Measurements from ENCODE around the gene UBE2R2.
"Not testable (repeated sequence)": the region's sequence is repeated elsewhere in the genome, so short reads cannot be mapped to it uniquely, and the experiment has no call there.

The UBE2R2 gene

DNA sequence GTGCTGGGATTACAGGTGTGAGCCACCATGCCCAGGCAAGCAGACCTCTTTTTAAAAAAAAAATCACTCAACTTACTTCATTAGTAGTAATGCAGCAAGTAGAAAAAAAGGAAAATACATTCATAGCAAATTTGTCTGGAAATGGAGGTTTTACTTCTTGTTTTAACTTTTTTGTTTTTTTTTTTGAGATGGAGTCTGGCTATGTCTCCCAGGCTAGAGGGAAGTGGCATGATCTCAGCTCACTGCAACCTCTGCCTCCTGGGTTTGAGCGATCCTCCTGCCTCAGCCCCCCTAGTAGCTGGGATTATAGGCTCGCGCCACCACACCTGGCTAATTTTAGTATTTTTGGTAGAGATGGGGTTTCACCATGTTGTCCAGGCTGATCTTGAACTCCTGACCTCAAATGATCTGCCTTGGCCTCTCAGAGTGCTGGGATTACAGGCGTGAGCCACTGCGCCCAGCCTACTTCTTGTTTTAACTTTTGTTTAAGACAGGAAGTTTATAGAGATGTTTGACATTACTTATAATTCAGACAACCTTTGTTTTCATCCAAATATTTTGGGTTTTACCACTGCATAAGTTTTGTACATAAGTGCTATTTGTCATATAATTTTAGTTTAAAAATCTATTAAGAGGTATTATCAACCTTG, 26.5 kb downstream of the UBE2R2 start:
- DNase-seq: peak; percentile 54 to 61

DNA sequence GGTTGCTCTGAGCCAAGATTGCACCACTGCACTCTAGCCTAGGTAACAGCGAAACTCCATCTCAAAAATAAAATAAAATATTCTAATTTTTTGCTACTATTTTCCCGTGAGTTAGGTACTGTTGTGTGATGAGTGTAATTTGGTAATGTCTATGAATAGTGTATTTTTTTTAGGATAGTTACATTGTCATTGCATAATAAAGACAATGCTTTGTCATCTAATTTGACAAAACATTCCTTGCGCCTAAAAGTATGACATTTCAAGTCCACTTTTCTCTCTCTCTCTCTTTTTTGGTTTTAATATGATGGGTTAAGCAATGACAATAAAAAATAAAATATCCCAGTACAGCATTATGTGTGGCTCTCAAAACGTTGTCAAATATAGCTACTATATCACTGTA, 29.3 kb downstream of the UBE2R2 start:
- DNase-seq: no peak

DNA sequence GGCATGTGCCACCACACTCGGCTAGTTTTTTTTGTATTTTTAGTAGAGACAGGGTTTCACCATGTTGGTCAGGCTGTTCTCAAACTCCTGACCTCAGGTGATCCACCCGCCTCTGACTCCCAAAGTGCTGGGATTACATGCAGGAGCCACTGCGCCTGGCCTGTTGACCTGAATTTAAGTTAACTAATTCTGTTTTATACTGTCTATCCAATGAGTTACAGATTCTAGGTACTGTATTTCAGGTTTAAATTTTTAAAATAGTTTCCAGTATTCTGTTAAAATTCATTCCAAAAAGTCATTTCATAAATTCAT, 30.9 kb downstream of the UBE2R2 start:
- DNase-seq: not testable (repeated sequence)

DNA sequence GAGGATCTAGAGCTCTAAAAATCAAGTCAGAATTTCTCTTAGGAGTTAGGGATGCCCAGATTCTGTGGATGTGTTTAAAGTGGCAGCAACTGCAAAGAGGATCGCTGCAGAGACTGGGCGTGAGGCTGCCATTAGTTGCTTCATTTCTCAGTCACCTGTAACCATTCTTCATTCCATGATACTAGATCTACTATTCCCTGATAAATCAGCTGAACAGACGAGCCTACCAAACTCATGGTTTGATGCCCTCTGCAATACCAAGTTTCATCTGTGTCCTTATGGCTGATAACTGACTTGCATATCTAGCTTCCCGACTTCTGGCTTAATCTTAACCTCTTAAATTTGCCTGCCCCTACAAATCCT, 33.3 kb downstream of the UBE2R2 start:
- no peak for DNase-seq

DNA sequence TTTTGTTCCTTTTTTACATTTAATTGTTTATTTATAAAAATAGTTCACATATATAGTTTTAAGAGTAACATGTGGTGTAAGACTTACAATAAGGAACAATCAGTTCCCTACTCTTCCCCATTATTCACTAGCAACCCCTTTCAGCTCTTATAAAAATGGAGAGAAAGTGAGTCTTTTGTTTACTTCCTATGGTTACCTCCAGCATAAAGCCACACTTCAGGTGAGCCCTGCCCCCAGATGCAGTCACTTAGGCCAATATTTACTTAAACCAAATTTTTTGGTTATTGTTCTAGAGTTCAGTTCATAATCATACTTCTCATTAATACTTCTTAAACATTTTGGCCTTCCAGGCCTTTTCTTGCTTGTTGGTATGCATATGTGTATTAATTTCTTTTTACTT, 33.7 kb downstream of the UBE2R2 start:
- no peak for DNase-seq

DNA sequence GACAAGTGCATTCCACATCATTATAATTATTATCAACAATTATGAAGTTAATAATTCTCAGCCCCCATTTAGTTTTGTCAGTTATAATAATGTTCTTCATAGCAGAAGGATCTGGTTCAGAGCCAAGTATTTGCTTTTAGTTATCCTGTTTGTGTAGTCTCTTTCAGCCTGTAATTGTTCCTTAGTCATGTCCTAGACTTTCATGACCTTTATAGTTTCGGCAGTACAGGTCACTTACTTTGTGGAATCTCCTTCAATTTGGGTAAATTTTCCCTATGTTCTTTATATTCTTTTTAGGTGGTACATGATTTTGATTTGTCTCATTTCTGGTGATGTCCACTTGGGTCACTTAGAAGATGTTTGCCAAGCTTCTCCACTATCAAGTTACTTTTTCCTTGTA, 34.3 kb downstream of the UBE2R2 start:
- DNase-seq: no peak

DNA sequence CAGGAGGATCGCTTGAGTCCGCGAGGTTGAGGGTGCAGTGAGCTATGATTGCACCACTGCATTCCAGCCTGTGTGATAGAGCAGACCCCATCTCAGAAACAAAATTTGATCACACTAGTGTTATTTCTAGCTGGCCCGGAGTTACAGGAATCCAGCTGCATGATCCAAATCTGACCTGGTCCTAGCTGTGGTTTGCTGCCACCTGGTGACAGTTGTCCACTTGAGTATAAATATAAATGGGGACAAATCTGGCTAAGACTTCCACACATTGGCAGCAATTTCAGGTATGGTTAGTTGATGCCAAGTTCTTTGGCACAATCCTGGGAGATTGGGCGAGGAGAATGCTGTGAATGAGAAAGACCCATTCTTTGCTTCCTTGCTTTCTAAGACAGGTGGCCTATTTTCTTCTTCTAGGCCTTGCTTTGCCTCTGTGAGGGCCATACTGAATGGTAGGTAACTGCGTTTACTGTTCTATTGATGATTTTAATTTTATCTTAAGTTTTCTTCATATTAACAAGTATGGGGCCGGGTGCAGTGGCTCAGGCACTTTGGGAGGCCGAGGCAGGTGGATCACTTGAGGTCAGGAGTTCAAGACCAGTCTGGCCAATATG, 35.4 kb downstream of the UBE2R2 start:
- peak; percentile 72 to 74 for DNase-seq

DNA sequence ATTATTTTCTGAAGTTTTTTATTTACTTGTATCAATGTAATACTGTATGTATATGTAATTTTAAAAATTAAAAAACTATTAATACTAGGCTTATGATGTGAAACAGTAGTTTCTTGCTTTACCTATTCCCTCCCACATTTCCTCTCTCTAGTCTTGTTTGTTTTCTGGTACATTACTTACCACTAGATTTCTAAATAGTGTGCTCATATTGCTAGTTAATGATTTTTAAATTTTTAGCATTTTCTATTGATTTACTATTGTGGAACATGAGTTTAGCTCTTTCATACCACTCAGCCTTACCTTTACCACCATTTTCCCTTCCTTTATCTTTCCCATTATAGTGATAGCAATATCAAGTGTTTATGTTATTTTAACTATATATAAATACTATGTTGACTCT, 39.3 kb downstream of the UBE2R2 start:
- DNase-seq: no peak

DNA sequence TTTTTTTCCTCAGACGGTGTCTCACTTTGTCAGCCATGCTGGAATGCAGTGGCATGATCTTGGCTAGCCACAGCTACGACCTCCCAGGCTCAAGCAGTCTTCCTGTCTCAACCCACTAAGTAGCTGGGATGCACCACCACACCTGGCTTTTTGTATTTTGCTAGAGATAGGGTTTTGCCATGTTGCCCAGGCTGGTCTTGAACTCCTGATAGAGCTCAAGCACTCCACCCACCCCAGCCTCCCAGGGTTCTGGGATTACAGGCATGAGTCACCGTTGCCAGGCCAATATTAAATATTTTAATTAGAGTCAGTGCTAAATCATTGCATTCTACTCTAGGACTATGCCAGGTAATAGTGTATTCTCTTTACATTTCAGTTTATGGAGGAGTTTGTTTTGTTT, 41.5 kb downstream of the UBE2R2 start:
- DNase-seq: no peak

DNA sequence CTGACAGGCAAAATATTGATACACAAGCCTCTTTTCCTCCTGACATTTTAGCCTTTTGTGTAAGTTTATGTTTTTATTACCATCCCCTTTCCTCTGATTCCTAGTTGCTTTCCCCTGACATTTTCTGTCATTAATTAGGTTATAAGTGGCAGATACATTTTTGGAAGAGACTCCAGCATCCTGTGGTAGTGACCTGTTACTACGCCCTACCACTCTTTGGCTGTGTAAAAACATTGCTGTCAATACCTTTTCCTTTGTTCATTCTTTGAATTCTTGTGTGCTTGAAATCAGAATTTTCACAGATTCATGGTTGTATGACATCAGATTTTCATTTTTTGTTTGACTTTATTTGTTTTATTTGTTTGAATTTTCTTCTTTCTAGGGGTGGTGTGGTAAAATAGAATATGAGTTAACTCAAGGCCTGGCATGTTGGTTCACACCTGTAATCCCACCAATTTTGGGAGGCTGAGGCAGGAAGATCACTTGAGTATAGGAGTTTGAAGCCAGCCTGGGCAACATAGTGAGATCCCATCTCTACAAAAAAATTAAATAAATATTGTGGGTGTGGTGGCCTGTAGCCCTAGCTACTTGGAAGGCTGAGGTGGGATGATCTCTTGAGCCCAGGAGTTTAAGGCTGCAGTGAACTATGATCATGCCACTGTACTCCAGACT, 43.4 kb downstream of the UBE2R2 start:
- no peak for DNase-seq

DNA sequence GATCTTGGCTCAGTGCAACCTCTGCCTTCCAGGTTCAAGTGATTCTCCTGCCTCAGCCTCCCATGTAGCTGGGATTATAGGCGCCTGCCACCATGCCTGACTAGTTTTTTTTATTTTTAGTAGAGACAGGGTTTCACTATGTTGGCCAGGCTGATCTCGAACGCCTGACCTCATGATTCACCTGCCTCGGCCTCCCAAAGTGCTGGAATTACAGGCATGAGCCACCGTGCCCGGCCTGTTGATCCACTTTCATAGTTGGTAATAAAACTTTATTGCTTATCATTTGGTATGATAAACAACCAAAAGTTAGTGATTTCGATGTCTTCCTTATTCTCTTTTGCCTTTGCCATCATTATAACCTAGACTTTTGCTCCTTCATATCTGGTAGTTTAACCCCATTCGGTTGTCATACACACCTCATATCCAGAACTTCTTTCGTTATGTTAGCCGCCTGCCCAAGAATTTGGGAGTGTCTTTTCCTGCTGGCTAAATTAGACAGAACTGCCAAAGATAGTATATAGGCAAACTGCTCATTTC, 45.0 kb downstream of the UBE2R2 start:
- no peak for DNase-seq

DNA sequence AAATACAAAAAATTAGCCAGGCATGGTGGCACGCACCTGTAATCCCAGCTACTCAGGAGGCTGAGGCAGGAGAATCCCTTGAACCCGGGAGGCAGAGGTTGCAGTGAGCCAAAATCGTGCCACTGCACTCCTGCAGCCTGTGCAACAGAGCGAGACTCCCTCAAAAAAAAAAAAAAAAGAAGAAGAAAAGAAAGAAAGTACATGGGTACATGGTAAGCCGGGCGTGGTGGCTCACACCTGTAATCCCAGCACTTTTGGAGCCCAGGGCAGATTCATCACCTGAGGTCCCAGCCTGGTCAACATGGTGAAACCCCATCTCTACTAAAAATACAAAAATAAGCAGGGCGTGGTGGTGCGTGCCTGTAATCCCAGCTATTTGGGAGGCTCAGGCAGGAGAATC, 46.1 kb downstream of the UBE2R2 start:
- DNase-seq: not testable (repeated sequence)

DNA sequence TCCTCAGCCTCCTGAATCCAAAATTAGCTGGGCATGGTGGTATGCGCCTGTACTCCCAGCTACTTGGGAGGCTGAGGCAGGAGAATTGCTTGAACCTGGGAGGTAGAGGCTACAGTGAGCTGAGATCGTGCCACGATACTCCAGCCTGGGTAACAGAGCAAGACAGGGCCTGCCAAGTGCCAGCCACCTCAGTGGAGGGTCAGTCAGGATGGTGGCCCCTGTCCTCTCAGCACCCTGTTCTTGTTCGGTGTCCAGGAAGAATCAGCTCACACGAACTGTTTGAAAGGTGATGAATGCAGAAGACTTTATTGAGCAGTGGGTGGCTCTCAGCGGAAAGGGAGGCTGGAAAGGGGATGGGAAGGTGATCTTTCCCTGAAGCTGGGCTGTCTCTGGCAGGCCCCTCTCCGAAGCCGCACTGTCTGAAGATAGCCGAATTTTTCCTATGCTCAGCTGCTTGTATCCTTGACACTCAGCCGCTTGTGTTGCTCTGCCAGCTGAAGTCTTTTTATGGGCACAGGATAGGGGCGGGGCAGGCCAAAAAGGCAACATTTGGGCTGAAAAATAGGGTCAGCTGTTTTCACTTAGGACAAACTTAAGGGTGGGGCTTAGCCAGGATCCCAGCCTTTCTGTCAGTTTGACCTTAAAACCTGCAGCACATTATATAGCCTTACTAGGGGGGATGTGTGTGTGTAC, 50.9 kb downstream of the UBE2R2 start:
- DNase-seq: no peak

DNA sequence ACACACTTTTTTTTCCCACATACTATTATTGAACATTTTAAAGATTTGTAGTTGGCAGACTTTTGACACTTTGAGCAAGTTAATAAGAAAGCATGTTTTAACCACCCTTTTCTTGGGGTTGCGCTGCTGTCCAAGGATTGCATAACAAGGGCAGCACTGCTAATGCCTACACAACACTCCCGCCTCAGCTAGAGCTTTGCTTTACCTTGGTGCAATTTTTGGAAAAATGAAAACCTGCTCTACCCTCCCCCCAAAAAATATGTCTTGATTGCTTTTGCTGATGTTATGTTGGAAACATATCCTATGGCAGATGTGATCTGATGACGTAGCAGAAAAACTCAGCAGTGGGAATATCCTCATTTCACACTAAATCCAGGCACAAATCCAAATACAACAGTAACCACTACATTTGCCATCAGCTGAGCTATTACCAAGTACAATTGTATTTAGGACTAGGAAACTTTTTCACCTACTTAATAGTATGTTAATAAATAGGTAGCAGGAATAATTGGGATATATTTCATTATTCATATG, 51.5 kb downstream of the UBE2R2 start:
- peak in 1 of 2 donors; percentile 18 for DNase-seq

DNA sequence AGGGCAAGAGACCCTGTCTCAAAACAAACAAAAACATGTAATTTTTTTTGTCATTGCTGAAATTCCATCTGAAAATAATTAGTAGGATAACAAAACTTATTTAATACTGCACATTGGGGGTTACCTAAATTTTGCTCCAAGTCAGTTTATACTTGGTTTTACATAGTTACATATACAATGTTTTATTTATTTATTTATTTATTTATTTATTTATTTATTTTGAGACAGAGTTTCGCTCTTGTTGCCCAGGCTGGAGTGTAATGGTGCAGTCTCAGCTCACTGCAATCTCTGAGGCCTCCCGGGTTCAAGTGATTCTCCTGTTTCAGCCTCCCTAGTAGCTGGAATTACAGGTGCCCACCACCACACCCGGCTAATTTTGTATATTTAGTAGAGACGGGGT, 52.3 kb downstream of the UBE2R2 start:
- not testable (repeated sequence) for DNase-seq

DNA sequence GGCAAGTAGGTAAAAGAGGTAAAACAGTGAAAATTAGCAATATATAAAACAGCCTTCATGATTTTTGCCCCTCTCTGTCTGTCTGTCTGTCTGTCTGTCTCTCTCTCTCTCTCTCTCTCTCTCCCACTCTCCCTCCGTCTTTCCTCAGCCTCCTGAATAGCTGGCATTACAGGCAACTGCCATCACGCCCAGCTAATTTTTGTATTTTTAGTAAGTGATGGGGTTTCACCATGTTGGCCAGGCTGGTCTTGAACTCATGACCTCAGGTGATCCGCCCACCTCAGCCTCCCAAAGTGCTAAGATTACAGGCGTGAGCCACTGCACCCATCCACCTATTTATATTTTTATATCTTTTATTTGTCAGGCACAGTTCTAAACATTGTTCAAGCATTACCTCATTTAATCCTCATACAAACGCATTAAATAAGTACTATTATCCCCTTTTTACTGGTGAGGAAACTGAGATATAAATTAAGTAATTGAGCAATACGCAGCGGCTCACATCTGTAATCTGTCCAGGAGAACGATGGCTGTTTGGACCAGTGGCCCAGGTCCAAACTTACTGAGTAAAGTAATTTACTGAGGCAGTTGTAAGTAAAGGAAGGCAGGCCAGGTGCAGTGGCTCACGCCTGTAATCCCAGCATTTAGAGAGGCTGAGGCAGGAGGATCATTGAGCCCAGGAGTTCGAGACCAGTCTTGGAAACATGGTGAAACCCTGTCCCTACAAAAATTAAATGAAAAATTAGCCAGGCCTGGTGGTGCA, 60.9 kb downstream of the UBE2R2 start:
- DNase-seq: no peak

DNA sequence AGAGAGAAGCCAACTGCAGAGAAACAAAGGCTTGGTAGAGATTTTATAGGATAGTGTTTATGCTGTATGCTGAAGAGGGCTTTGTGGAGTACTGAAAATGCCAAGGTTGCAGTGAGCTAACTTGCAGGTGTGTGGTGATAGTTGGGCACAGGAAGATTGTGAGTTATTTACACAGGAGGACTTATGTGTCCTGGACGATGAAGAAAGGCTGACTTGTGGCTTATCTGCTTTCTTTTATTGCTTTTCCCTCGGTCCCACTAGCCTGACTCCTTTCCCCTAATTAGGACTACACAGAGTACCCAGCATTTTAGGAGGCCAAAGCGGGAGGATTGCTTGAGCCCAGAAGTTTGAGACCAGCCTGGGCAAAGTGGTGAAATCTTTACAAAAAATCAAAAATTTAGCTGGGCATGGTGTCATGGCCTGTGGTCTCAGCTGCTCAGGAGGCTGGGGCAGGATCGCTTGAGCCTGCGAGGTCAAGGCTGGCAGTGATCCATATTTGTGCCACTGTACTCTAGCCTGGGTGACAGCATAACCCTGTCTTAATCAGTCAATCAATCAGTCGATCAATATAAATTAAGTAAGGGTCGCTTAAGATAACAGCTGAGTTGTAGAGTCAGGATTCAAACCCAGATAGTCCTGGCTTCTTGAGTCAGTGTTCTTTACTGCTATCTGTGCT, 61.9 kb downstream of the UBE2R2 start:
- DNase-seq: no peak

DNA sequence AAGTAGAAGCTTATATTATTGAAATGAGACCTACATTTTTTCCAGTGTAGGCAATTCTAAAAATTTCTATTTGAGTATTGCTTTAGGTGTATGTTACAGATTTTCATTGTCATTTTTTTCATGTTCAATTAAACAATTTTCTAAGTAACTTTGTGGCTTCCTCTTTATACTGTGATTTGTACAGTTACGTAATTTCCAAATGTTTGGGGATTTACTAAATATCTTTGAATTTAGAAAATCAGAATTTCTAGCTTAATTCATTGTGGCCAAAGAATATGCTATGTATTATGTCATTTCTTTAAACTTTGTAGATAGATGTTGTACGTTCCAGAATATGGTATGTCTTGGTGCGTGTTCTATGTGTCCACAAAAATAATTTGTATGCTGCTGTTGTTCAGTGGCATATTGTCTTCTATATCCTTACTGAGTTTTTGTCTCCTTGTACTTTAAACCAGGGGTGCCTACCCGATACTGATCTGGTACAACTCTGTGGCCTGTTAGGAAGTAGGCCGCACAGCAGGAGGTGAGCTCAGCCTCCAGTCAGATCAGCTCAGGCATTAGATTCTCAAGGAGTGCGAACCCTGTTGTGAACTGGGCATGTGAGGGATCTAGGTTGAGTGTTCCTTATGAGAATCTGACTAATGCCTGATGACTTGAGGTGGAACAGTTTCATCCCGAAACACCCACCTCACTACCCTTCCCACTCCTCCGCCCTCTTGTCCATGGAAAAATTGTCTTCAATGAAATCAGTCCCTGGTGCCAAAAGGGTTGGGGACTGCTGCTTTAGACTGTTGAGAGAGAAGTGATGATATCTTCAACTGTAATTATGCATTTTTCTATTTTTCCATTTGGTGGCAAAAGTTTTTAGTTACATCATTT, 63.5 kb downstream of the UBE2R2 start:
- DNase-seq: peak in 1 of 2 donors; percentile 11

DNA sequence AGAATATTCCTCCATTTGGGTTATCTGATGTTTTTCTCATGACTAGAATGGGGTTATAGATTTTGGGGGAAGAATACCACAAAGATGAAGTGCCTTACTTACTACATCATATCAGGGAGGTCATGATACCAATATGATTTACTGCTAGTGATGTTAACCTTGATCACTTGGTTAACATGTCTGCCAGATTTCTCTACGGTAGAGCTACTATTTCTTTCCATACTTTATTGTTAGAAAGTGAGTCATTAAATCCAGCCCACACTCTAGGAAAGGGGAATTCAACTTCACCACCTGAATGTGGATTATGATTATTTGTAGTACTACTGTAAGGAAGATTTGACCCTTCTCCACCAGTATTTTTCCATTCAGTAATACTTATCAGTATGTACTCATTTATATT, 64.7 kb downstream of the UBE2R2 start:
- DNase-seq: peak in 1 of 2 donors; percentile 12

DNA sequence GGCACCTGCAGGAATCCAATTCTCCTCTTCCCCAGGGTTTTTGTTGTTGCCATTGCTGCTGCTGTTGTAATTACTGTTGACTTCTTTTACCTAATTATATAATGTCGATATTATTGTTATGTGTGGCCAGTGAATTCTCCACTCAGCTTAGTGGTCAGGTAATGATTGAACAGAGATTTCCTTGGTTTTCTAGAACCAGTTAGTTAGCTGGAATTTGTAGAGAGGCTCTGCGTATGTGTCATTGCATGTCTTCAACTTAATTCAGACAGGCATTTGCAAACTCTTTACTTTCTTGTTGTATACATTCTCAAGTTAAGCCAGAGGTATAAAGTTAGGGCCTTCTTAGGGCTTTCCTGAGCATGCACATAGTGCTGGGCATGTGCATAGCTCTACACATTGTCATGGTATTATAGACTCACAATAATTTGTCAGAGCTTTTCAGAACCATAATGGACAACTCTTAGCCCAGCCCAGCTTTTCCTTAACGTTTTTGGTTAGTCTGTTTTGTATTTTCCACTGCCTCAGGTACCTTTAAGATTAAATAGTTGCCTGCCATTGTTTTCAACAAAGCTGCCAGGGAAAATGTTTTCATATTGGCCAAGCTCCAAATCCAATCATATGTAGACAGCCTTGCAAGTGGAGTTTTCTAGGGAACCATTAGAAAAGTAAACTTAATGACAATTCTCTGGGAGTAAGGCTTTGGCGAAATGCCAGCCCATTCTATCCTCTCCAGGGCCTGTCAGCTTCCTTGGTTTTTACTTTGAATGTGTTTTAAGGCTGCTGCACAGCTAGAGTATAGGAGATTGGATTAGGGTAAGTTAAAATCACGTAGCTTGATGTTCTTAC, 68.1 kb downstream of the UBE2R2 start:
- no peak for DNase-seq
